HuH-7.5 (cell line): ENCODE results near the gene PRSS50.

Experiments used
- DNase-seq: peaks from one replicate; pipeline ENCODE4 v3.0.0; 2011; ENCODE audit warnings: low spot score

Gene PRSS50

GRCh38 chr3:46725621-46726314, 8.1 kb upstream of the PRSS50 start:
- no peak for DNase-seq

GRCh38 chr3:46724424-46724823, 6.8 kb upstream of the PRSS50 start:
- DNase-seq: no peak

DNA sequence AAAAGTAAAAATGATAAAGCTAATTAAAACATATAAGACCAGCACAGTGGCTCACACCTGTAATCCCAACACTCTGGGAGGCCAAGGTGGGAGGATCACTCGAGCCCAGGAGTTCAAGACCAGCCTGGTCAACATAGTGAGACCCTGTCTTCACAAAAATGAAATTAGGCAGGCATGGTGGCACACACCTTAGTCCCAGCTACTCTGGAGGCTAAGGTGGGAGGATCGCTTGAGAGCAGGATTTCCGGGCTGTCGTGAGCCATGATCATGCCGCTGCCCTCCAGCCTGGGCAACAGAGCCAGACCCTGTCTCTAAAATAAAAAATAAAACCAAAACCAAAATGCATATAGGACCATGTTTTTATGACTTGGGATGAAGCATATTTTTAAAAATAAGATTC, 4.8 kb upstream of the PRSS50 start:
- DNase-seq: no peak

GRCh38 chr3:46721009-46721408, 3.3 kb upstream of the PRSS50 start:
- DNase-seq: no peak

- DNase-seq: no peak
Measured at GRCh38 chr3:46719735-46720271, 2.1 kb upstream of the PRSS50 start.

DNA sequence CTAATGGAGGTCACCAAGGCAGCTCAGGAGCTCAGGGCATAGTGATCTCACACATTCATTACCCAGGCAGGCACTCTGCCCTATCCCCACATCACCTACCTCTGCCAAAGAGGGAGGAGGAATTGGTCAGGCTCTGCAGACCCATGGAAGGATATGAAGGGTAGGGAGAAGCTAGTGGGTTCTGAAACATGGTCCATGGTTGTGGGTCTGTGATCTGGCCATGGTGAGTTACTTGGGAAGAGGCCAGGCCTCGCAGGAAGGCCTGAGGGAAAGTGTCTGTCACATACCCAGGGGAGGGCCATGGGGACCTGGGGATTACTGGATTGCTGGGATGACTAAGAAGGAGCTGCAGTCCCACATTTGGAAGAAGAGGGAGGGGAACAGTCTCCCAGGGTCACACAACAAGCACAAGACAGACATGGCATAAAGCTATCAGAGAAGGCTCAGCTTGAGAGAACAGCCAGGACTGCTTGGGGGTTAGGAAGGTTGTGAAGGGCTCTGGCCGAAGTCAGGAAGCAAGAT, 1.4 kb upstream of the PRSS50 start:
- DNase-seq: peak; percentile 19

DNA sequence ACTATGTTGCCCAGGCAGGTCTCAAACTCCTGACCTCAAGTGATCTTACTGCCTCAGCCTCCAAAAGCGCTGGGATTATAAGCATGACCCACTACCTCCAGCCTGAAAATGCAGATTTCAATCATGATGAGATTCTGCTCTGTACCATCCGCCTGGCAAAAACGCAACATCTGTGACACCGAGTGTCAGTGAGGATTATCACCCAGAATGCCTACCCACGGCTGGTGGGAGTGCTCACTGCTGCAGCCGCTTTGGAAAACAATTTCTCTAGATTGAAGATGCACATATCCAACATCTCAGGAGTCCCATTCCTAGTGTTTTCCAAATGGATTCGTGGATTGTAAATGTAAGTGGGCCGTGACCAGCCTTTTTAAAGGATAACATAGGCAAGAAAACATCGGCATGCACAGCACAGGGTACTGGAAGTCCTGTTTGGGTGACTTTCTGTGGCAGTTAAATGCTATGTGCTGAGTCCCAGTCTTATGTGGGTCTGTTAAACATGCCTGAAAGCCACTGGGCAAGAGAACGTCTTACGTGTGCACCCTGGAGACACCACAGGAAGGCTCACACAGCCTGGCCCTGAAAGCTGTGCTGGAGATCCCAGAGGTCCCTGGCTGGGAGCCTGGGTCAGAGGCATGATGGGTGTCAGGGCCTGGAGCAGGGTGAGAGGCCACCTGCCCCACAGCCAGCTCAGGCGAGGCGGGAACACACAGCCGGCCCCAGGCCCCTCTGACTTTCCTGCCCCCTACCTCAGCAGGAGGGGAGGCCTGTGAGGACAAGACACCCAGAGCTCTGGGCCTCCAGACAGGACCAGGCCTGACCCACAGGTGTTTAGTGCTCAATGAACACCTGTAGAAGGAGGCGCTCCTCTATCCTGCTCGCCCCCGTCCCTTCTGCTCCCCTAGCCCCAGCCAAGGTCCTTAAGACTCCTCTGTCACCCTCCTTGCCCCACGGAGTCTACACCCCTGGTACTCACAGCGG, 918 bp downstream of the PRSS50 start:
- DNase-seq: peak; percentile 16

- no peak for DNase-seq
Measured at GRCh38 chr3:46715507-46716175, 2.0 kb downstream of the PRSS50 start.

DNA sequence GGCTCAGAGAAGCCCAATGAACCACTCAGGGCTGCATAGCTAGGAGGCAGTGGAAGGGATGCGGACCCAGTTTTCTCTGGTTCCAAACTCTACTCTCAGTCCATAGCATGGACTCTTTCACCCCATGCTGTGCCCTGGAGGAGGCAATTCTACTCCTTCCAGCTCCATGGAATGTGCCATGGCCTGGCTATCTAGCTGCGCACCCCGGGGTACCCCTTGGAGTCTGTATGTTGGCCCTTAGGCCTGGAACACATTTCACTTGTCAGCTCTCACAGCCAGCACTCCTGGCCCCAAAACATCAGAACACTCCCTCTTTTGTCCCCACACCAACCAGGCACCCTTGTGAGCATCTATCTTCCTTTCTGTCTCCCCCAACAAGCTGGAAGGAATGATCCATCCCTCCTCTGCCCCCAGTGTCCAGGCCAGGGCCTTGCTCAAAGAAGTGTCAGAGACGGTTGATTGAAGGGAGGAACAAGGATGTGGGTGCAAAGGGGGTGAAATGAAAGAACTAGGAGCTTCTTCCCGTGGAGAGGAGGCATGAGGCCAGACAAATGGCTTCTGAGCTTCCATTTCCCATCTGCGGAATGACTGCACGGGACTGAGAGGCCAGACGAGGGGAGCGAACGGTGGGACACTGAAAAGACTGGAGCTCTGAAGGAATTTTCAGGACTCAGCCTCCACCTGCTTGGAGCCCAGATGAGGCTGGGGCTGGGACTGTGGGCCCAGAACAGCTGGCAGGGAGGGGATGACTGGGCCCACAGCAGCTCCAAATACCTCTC, 2.8 kb downstream of the PRSS50 start:
- DNase-seq: no peak

DNA sequence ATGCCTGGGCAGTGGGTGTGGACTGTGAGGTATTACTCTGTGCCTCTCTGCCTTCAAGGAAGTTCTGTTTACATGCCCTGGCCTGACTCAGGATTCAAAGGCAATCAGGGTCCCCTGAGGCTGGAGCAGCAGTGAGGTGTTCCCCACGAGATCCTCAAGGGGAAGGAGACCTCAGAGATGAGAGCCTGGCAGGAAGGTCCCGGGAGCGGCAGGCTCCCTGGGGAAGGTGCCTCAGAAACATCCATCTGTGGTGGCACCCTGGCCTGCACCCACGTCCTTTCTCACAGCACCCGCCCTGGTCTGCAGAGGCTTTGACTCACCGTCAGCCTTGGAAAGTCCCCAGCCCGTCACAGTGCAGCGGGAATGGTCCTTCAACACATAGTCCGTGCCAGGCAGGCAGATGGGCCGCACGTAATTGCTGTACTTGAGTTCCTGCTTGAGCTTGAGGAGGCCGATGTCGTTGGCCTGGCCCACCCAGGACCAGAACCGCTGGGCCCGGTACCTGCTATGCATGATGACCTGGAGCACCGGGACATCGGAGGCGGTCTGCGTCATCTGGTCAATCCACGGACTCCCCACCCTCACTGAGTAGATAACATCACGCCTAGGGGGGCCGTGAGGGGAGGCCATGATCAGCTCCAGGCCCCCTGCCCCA, 3.6 kb downstream of the PRSS50 start:
- DNase-seq: no peak

- DNase-seq: no peak
Measured at GRCh38 chr3:46713050-46713897, 4.4 kb downstream of the PRSS50 start.

DNA sequence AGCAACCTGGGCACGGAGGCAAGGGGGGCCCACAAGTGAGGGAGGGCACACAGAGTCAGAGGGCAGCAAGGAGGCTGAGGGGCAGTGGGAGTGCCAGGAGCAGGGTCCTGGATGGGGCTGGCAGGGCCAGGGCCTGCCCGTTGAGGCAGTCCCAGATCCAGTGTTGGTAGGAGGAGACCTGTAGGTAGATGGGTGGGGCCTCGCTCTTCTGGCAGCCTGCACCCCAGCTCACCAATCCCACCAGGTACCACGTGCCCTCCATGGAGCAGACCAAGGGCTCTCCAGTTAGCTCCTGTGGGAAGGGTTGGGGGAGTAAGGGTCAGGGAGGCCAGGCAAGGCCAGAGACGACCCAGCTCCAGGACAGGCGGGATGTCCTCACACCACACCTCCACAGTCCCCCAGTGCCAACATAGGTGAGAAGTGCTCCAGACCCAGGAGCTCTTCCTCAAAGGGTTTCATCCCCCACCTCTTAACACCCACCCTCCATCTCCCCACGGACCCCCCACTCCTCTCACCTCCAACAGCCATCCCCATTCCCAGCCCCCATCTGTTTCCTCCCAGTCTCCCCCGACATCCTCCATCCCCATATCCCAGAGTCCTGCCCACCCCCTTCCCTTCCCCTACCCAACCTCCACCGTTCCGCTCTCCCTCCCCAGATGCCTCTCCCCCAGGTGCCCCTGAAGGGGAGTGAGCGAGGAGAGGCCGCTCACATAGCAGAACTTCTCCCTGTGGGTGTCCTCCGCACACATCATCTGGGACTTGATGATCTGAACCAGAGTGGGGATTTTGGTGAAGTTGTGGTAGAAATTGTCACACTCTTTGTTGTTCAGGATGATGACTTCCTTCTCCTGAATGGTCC, 5.2 kb downstream of the PRSS50 start:
- peak; percentile 6 for DNase-seq

DNA sequence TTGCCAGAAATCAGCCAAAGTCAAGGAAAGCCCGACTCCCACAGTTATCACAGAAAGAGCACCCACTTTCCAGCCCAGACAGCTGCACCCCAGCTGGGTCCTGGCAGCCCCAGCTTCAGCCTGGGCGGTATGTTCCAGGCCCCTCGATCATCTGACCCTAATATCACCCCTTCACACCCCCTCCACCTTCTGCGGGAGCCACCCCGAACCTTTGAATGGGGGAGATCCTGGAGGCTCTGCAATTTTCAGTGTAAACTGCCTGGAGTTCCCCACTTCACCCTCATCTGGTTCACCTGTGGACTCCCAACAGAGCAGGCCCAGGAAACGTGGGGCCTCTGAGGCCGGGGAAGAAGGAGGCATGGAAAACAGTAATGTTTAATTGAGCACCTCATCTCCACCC, 5.9 kb downstream of the PRSS50 start:
- peak; percentile 20 for DNase-seq

DNA sequence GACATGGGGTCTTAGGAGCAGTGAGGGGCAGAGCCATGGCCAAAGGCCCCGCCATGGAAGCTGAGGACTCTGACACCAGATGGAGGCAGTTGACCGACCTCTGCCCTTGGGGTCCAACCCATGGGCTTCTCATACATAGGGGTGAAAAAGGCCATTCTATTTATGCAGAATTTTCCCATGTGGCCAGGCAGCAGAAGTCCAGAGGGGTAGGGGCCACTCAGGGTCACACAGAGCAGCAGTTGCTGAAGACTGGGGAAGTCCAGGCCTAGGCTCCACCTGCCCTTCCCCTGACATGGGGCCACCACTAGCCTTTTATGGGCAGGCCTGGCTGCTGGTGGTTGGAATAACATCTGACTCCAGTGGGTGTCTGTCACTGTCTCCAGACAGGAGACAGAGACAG, 6.4 kb downstream of the PRSS50 start:
- DNase-seq: peak; percentile 62

GRCh38 chr3:46710671-46711295, 6.9 kb downstream of the PRSS50 start:
- DNase-seq: peak; percentile 19

DNA sequence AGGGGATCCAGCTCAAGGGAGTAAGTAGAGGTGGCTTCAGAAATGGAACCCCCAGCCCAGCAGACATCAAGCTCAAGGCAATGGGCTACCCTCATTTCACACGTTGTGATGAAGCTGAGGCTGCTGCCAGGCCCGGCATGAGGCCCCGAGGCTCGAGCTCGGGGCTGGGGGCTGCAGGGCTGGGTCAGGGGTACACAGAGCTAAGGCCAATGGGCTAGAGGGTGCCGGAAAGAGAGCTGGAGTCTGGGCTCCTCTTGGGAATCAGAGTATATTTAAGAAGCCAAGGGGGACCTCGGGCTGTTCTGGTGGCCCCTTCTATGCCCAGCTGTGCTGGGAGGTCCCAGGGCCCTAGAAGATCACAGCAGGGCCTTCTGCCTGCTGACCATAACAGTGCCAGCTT, 7.4 kb downstream of the PRSS50 start:
- no peak for DNase-seq

- peak; percentile 9 for DNase-seq
Measured at GRCh38 chr3:46709721-46710120, 7.9 kb downstream of the PRSS50 start.

DNA sequence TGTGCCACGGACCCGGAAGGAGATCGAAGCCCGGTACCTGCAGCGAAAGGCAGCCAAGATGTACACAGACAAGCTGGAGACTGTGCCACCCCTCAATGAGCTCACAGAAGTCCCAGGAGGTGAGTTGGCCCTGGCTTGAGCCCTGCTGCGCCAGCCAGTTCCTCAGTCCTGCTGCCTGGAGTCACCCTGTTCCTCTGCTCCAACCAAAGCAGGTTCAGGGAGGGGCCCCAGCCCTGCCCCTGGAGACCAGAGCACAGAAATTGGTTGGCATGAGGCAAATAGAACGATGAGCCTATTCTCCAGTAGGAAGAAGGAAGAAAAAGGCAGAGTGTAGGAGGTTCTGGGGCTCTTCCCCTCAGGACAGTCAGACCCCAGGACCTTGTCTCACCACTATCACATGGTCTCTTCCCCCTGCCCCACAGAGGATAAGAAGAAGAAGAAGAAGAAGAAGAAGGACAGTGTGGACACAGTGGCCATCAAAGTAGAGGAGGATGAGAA, 8.5 kb downstream of the PRSS50 start:
- no peak for DNase-seq
